Head of caudate nucleus (tissue), 42 donors: Measurements from ENCODE around the gene CARD11.
"Not testable (repeated sequence)": the region's sequence is repeated elsewhere in the genome, so short reads cannot be mapped to it uniquely, and the experiment has no call there.

ENCODE experiments used
- DNase-seq, 42 donors: peaks; one replicate each; pipeline versions ENCODE4 v3.0.0 to v3.0.0-alpha.2; 2020 to 2021; ENCODE audit warnings: mixed read lengths in 7 of 42
- intact Hi-C: fragments of 100-400 bp; cut with DNase I; formaldehyde crosslinking; loops from one replicate; pipeline ENCODE4 v1.15.0; 2022

CARD11 gene

DNA sequence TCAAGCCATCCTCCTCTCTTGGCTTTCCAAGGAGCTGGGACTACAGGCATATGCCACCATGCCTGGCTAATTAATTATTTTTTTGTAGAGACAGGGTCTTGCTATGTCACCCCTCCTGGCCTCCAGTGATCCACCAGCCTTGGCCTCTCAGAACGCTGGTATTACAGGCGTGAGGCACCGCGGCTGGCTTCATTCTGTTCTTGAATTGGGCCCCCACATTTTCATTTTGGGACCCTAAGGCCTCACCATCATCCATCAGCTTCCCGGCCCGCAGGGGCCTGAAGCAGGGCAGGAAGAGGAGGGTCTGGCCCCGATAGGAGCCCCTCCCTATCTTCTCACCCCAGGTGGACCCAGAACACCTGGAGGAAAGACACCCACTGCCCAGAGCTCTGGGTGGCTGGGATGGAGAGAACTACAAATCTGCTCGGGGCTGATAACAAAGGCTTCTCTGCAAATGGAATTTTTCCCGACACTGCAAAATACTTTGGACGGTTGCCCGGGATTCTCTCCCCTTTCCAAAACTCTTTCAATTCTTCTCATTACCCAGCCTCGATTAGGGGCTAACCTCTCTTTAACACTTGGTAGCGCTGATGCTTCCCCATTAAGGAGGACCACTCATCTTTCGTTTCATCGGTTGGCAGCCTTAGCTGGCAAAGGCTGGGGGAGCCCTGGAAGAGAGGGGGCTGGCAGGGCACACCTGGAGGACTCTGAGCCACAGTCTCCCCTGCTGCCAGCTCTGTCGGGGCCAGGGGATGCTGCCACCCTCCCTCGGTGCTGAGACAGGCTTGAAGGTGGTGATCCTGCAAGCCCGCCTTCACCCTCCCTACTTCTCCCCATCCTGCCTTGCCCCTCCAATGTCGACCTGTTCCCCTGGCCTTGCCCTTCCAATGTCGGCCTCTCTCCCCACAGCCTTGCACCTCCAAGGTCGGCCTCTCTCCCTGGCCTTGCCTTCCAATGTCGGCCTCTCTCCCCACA is 118.5 kb downstream of the CARD11 start:
- intact Hi-C loops: no loop called here
- peak in 1 of 42 donors; percentile 5 for DNase-seq

DNA sequence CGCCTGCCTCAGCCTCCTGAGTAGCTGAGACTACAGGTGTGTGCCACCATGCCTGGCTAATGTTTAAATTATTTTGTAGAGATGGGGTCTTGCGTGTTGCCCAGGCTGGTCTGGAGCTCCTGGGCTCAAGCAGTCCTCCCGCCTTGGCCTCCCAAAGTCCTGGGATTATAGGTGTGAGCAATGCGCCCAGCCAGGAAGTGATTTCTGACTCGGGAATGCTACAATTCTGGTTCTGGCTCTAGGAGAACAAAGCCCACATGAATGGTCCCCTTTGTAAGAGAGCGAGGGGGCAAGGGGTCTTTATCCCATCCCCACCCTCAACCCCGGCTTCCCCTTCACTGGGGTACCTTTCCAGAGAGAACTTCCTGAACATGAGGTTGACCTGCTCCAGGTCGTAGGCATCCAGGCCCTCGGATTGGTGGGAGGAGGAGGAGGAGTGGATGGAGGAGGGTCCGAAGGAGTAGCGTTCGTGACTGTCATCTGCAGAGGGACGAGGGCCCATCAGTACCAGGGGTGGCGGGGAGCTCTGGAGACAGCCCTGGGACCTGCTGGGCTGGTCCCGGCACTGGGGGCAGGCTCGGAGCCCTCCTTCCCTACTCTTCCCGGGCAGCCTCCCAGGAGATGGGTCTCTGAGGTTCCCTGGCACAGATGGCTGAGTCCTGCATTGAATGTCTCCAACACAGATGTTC is 119.6 kb downstream of the CARD11 start:
- DNase-seq: no peak

GRCh38 chr7:2923291-2923781 is 120.3 kb downstream of the CARD11 start:
- no peak for DNase-seq
- intact Hi-C loops: no loop called here

More for the DNA sequence above, 119.6 kb downstream of the CARD11 start:
- intact Hi-C loops: no loop called here

GRCh38 chr7:2922866-2923265 is 120.8 kb downstream of the CARD11 start:
- DNase-seq: no peak

DNA sequence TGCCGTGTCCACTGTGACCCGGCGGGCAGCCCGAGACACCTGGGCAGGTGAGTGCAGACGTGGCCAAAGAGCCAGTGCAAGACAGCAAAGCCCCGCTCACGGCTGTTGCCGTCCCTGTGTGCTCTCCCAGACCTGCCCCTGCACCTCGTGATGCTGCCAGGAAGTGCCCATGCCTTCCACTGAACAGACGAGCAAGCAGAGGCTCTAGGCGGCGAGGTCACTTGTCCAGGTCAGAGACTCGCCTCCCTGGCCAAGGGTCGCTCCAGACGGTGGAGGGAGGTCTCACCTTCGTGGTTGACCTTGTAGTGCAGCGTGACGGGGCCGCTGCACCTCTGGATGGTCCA is 121.3 kb downstream of the CARD11 start:
- no peak for DNase-seq
- intact Hi-C loops: no loop called here

More at GRCh38 chr7:2922866-2923265, 120.8 kb downstream of the CARD11 start:
- intact Hi-C loops: no loop called here

- peak in 4 of 42 donors; percentile 5 to 21 (median 15) for DNase-seq
- intact Hi-C loops: no loop called here
These were observed 121.9 kb downstream of the CARD11 start for GRCh38 chr7:2921653-2922347.

- intact Hi-C loops: no loop called here
- no peak for DNase-seq
These were observed 122.6 kb downstream of the CARD11 start for GRCh38 chr7:2920956-2921652.

- DNase-seq, intact Hi-C loops: not testable (repeated sequence)
These were observed 123.2 kb downstream of the CARD11 start for GRCh38 chr7:2920480-2920879.

GRCh38 chr7:2920041-2920440 is 123.6 kb downstream of the CARD11 start:
- intact Hi-C loops: no loop called here
- no peak for DNase-seq

- intact Hi-C loops: no loop called here
- no peak for DNase-seq
These were observed 124.4 kb downstream of the CARD11 start for GRCh38 chr7:2919256-2919655.

- intact Hi-C loops: no loop called here
- no peak for DNase-seq
These were observed 125.3 kb downstream of the CARD11 start for GRCh38 chr7:2918406-2918805.

DNA sequence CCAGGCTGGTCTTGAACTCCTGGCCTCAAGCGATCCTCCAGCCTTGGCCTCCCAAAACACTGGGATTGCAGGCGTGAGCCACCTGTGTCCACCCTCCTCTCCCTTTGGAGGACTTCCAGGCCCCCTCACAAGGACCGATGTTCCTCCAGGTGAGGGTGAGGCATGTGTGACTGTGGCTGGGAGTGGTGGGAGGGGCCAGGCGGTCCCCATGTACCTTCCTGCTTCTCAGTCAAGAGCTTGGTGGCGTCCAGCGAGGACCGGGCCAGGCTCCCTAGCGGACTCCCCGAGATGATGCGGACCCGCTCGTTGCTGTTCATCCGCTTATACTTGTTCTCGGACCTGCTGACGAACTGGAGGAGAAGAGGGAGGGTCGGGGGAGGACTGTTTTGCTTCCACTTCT is 128.6 kb downstream of the CARD11 start:
- intact Hi-C loops: no loop called here
- no peak for DNase-seq

DNA sequence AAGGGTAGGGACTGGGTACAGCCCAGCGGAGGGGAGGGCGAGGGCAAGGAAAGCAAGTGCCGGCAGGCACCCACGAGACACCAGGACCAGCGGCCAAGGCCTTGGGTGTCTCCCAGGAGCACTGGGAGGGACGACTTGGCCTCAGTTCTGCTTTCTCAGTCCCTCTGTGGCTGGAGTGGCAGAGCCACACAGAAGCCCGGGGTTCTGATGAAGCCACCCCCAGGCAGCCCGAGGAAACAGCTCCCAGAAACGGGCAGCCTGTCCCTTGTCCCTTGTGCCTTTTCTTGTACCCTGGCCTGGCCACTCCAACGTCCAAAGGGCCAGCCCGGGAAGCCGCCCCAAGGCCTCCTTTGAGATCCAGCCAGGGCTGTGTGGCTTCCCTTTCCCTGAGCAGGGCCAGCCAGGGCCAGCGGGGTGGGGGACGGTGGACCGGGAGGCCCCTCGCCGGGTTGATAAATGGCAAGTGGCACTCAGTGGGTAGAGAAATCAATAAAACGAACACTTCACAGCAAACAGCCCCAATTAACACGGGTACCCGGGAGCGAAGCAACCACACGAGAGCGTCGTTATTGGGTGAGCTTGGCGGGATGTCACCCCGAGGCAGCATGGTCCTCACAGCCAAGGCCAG is 129.8 kb downstream of the CARD11 start:
- DNase-seq: peak in 18 of 42 donors; percentile 9 to 54 (median 32)
- intact Hi-C loops: no loop called here

DNA sequence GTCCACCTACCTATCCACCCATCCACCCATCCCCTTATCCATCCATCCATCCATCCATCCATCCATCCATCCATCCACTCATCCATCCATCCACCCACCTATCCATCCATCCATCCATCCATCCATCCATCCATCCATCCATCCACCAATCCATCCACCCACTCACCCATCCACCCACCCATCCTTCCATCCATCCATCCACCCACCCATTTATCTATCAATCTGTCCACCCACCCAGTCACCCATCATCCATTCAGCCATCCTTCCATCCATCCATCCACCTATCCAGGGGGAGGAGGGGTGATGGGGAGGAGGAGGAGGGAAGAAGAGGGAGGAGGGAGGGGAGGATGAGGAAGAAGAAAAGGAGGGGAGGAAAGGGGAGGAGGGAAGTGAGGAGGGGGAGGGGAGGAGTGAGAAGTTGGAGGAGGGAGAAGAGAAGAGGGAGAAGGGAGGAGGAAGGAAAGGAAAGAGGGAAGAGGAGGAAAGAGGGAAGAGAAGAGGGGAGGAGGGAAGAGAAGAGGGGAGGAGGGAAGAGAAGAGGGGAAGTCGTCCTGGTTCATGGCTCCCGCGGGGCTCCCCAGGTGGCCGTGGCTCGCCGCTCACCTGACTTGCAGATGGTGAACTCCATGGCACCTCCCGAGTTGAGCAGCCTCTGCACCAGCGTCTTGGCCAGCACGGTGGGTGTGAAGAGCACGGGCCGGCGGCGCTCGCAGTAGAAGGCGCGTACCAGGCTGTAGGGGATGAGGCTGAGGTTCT is 130.8 kb downstream of the CARD11 start:
- no peak for DNase-seq
- intact Hi-C loops: no loop called here

GRCh38 chr7:2911466-2911865 is 132.2 kb downstream of the CARD11 start:
- DNase-seq: peak in 2 of 42 donors; percentile 18 to 21
- intact Hi-C loops: no loop called here

GRCh38 chr7:2909471-2910039 is 134.1 kb downstream of the CARD11 start:
- DNase-seq: no peak
- intact Hi-C loops: no loop called here

DNA sequence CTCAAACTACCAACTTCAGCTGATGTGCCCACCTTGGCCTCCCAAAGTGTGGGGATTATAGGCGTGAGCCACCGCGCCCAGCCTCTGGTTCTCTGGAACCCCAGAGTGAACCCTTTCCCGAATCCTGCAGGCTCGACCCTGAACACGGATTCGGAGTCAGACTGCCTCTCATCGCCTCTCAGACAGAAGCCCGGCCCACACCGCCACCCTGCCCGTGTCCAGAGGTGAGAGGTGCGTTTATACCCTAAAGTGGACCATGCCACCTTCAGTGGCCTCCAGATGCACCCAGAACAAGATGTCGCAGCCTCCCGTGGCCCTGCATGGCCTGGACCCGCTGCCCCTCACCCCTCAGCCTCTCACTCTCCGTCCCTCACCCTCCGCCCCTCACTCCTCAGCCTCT is 134.6 kb downstream of the CARD11 start:
- DNase-seq: no peak
- intact Hi-C loops: no loop called here
